Tibial nerve (tissue), 4 donors: ENCODE results near the gene ZNF135. TPM values are rescaled to one million over a fixed set of nuclear protein-coding genes. Genes with fewer than 3 reads are reported as not detected.

Source experiments
- DNase-seq, 2 donors: peaks; one replicate each; pipeline ENCODE4 v3.0.0-alpha.2; 2019; ENCODE audit warnings: low spot score in 2 of 2
- H3K27ac ChIP-seq, 4 donors: fragments of 200-600 bp; sonication (generic) in 3 of 4; one replicate each; pipeline ENCODE4 v1.5.1; 2017 to 2019; ENCODE audit warnings: mild to moderate bottlenecking in 1 of 4
- H3K27me3 ChIP-seq, 2 donors: fragments of 200-600 bp; sonication (generic) in 1 of 2; one replicate each; pipeline versions ENCODE4 v1.5.1 to v1.6.0; 2017 to 2019
- H3K36me3 ChIP-seq, 3 donors: fragments of 200-600 bp; sonication (generic); one replicate each; pipeline ENCODE4 v1.5.1; 2018 to 2019
- H3K4me1 ChIP-seq, 4 donors: fragments of 200-600 bp; sonication (generic) in 3 of 4; one replicate each; pipeline ENCODE4 v1.5.1; 2017 to 2019
- H3K4me3 ChIP-seq, 4 donors: fragments of 200-600 bp; sonication (generic) in 3 of 4; one replicate each; pipeline ENCODE4 v1.5.1; 2017 to 2019; ENCODE audit warnings: mild to moderate bottlenecking in 1 of 4, moderate library complexity in 1 of 4
- H3K9me3 ChIP-seq, 4 donors: fragments of 200-600 bp; sonication (generic) in 3 of 4; one replicate each; pipeline ENCODE4 v1.5.1; 2017 to 2019
- CTCF ChIP-seq, 5 experiments: fragments of 200-600 bp in 3 of 5; fragments of 450-650 bp in 2 of 5; sonication (generic) in 3 of 5; IDR thresholded peaks; one replicate each; pipeline ENCODE4 v1.5.1; 2016 to 2019; ENCODE audit warnings: antibody characterized with exemption in 5 of 5, mild to moderate bottlenecking in 3 of 5, moderate library complexity in 2 of 5
- EP300 ChIP-seq, 2 donors: sonication (generic); formaldehyde crosslinking; IDR thresholded peaks; one replicate each; pipeline ENCODE4 v1.6.1; 2017; ENCODE audit warnings: antibody characterized with exemption in 2 of 2, mild to moderate bottlenecking in 1 of 2
- POLR2A ChIP-seq, 2 donors: fragments of 450-650 bp; IDR thresholded peaks; one replicate each; pipeline ENCODE4 v1.6.1; 2017; ENCODE audit warnings: antibody characterized with exemption in 2 of 2, mild to moderate bottlenecking in 2 of 2, moderate library complexity in 2 of 2
- WGBS, 2 donors: methylation state at CpG; one replicate each; pipeline ENCODE4 v1.1.5; 2018; 5-methylcytosine and 5-hydroxymethylcytosine counted together
- total RNA-seq, 4 donors: library from RNA; depleted of rRNA; stranded (reverse); fragments of >200 nt; gene quantifications; one replicate each; pipeline ENCODE4 v1.1.0, GENCODE V29; 2016

Gene ZNF135
- total RNA-seq = 10 to 100 TPM in 1 of 4 donors, 1 to 10 TPM in 3; 6.7 to 11.1 (median 9.5) TPM

- H3K27ac ChIP-seq = peak within 1 kb of the TSS; percentile 72 to 93 (median 89)
- H3K4me1 ChIP-seq = peaks cover 0 to 13% (median 0%) of the 10 kb centered on the region in 4 donors
- 0 to 1% methylated on average over 19 to 39 of the region's 62 CpGs for WGBS, 2 donors
- no peaks in the 10 kb centered on the region for H3K27me3 ChIP-seq
- peaks cover 0 to 33% (median 3%) of the 10 kb centered on the region in 3 donors for H3K36me3 ChIP-seq
- peaks cover 0 to 64% (median 4%) of the 10 kb centered on the region in 4 donors for H3K9me3 ChIP-seq
- peak within 1 kb of the TSS; percentile 49 to 74 (median 64) for H3K4me3 ChIP-seq
- TF ChIP-seq POLR2A (IDR thresholded peaks at IDR 0.05) = peak in 1 of 2 donors; percentile 39
- peak in 1 of 2 donors; percentile 79 for TF ChIP-seq EP300 (IDR thresholded peaks at IDR 0.05)
- TF ChIP-seq CTCF (IDR thresholded peaks at IDR 0.05) = peak in 1 of 5 experiments; percentile 19
- peak; percentile 69 to 74 for DNase-seq
Measured at GRCh38 chr19:58059003-58059670, at the start of gene ZNF135. ZNF135 (plus strand) TSS chr19:58059282; CDS start chr19:58060003, 721 bp downstream.

GRCh38 chr19:58009301-58009665, 49.8 kb upstream of the ZNF135 start:
- H3K27ac ChIP-seq = no peak overlapping the region

GRCh38 chr19:58009666-58010301, 49.3 kb upstream of the ZNF135 start:
- peak overlapping the region in 1 of 4 donors; percentile 47 for H3K4me3 ChIP-seq
- WGBS, 2 donors = 11 to 18% methylated on average over 26 to 41 of the region's 41 CpGs

More at GRCh38 chr19:58009301-58009665, 49.8 kb upstream of the ZNF135 start:
- DNase-seq = no peak
- Histone ChIP-seq H3K36me3 (peaks cover 0 to 64% (median 20%) of the 10 kb centered on the region in 3 donors), H3K9me3 (peaks cover 0 to 100% (median 35%) of the 10 kb centered on the region in 4 donors), H3K4me3 (peak overlapping the region in 1 of 4 donors; percentile 47), H3K27me3 (no peaks in the 10 kb centered on the region), H3K4me1 (peaks cover 0 to 6% (median 0%) of the 10 kb centered on the region in 4 donors)
- TF ChIP-seq CTCF (IDR thresholded peaks at IDR 0.05) = no peak
- TF ChIP-seq POLR2A (IDR thresholded peaks at IDR 0.05) = no peak
- TF ChIP-seq EP300 (IDR thresholded peaks at IDR 0.05) = no peak
- WGBS, 2 donors = 2 to 10% methylated on average over 17 to 20 of the region's 21 CpGs

GRCh38 chr19:58010507-58010906, 48.6 kb upstream of the ZNF135 start:
- Histone ChIP-seq H3K27ac (no peak overlapping the region), H3K9me3 (peaks cover 0 to 97% (median 34%) of the 10 kb centered on the region in 4 donors), H3K36me3 (peaks cover 0 to 52% (median 10%) of the 10 kb centered on the region in 3 donors), H3K4me1 (peaks cover 0 to 6% (median 0%) of the 10 kb centered on the region in 4 donors), H3K27me3 (no peaks in the 10 kb centered on the region), H3K4me3 (peak overlapping the region in 1 of 4 donors; percentile 47)
- TF ChIP-seq EP300 (IDR thresholded peaks at IDR 0.05) = no peak
- TF ChIP-seq CTCF (IDR thresholded peaks at IDR 0.05) = no peak
- TF ChIP-seq POLR2A (IDR thresholded peaks at IDR 0.05) = no peak
- DNase-seq = no peak
- WGBS, 2 donors = 66 to 72% methylated on average over 21 to 22 of the region's 22 CpGs

More at GRCh38 chr19:58009666-58010301, 49.3 kb upstream of the ZNF135 start:
- Histone ChIP-seq H3K27ac (peak overlapping the region in 1 of 4 donors; percentile 70), H3K4me1 (peaks cover 0 to 6% (median 0%) of the 10 kb centered on the region in 4 donors), H3K27me3 (no peaks in the 10 kb centered on the region), H3K36me3 (peaks cover 0 to 59% (median 15%) of the 10 kb centered on the region in 3 donors), H3K9me3 (peaks cover 0 to 97% (median 35%) of the 10 kb centered on the region in 4 donors)
- TF ChIP-seq EP300 (IDR thresholded peaks at IDR 0.05) (peak in 1 of 2 donors; percentile 64), CTCF (IDR thresholded peaks at IDR 0.05) (no peak), POLR2A (IDR thresholded peaks at IDR 0.05) (no peak)
- peak in 1 of 2 donors; percentile 61 for DNase-seq
